ENCODE measurements around the gene NR5A2. TPM values are rescaled to one million over a fixed set of nuclear protein-coding genes. Genes with fewer than 3 reads are reported as not detected.

Gene NR5A2
- total RNA-seq, 1 donor: not detected

GRCh38 chr1:200075938-200076546 is 48.5 kb downstream of the NR5A2 start:
- no peak for TF ChIP-seq CTCF (IDR thresholded peaks at IDR 0.05; ENCODE audit: insufficient read depth, low read depth, low read length)
- peak; percentile 65 for DNase-seq (ENCODE audit: low read depth)
- H3K4me3 ChIP-seq (ENCODE audit: low read depth, low read length): no peak overlapping the region

- no peak for TF ChIP-seq CTCF (IDR thresholded peaks at IDR 0.05; ENCODE audit: insufficient read depth, low read depth, low read length)
- H3K4me3 ChIP-seq (ENCODE audit: low read depth, low read length): no peak overlapping the region
- no peak for DNase-seq (ENCODE audit: low read depth)
These were observed 51.9 kb downstream of the NR5A2 start for GRCh38 chr1:200079232-200079940.

GRCh38 chr1:200081151-200081968 is 53.9 kb downstream of the NR5A2 start:
- no peak for DNase-seq (ENCODE audit: low read depth)
- no peak overlapping the region for H3K4me3 ChIP-seq (ENCODE audit: low read depth, low read length)
- no peak for TF ChIP-seq CTCF (IDR thresholded peaks at IDR 0.05; ENCODE audit: insufficient read depth, low read depth, low read length)

- no peak overlapping the region for H3K4me3 ChIP-seq (ENCODE audit: low read depth, low read length)
- no peak for DNase-seq (ENCODE audit: low read depth)
- no peak for TF ChIP-seq CTCF (IDR thresholded peaks at IDR 0.05; ENCODE audit: insufficient read depth, low read depth, low read length)
These were observed 54.4 kb downstream of the NR5A2 start for GRCh38 chr1:200081969-200082245.

GRCh38 chr1:200082329-200082728 is 54.8 kb downstream of the NR5A2 start:
- no peak overlapping the region for H3K4me3 ChIP-seq (ENCODE audit: low read depth, low read length)
- DNase-seq (ENCODE audit: low read depth): no peak
- no peak for TF ChIP-seq CTCF (IDR thresholded peaks at IDR 0.05; ENCODE audit: insufficient read depth, low read depth, low read length)

- no peak overlapping the region for H3K4me3 ChIP-seq (ENCODE audit: low read depth, low read length)
- TF ChIP-seq CTCF (IDR thresholded peaks at IDR 0.05; ENCODE audit: insufficient read depth, low read depth, low read length): peak; percentile 15
- DNase-seq (ENCODE audit: low read depth): no peak
These were observed 63.0 kb downstream of the NR5A2 start for GRCh38 chr1:200090252-200091159.

Data from fibroblast of villous mesenchyme (primary cell).